ENCODE measurements around the gene CYP1A2. TPM values are rescaled to one million over a fixed set of nuclear protein-coding genes. Genes with fewer than 3 reads are reported as not detected.
A peak's percentile ranks its signal among the peaks of the same experiment; 100 is the strongest.

CYP1A2 gene
- total RNA-seq, 3 donors from 2014 or later, result not detected

DNA sequence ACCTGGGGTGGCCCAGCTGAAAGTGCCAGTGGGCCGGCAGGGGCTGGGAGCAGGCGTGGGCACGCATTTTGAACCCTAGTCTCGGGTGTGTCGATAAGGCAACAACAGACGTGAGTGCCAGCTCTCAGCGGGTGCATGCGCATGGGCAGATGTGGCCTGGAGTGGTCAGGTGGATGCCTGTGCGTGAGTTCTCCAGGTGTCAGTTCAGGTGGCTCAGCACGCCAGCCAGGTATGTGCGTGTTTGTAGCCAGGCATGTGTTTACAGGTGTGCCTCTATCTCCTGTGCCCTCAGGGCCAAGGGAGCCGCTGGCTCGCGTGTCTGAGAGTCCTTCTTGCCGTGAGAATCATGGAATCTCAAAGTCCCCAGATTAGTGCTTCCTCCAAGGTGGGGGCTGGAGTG lies 14.8 kb downstream of the CYP1A2 start:
- Histone ChIP-seq H3K36me3 (no peaks in the 10 kb centered on the region), H3K4me1 (no peaks in the 10 kb centered on the region), H3K27ac (no peak overlapping the region), H3K4me3 (no peak overlapping the region), H3K27me3 (no peaks in the 10 kb centered on the region), H3K9me3 (no peaks in the 10 kb centered on the region)
- TF ChIP-seq POLR2A (IDR thresholded peaks at IDR 0.05), result no peak
- DNase-seq (ENCODE audit: low spot score in 2 of 2), result no peak
- intact Hi-C loops (cut with DNase I; ENCODE audit: low total_unique reads), result loop anchor here (5.0 kb wide), 1 partner anchor 131 kb away; no protein-coding TSS in a partner anchor

GRCh38 chr15:74767167-74768098 lies 18.8 kb downstream of the CYP1A2 start:
- H3K36me3 ChIP-seq, result no peaks in the 10 kb centered on the region
- H3K9me3 ChIP-seq, result no peaks in the 10 kb centered on the region
- H3K27me3 ChIP-seq, result no peaks in the 10 kb centered on the region
- no peaks in the 10 kb centered on the region for H3K4me1 ChIP-seq
- no peak for DNase-seq (ENCODE audit: low spot score in 2 of 2)
- TF ChIP-seq POLR2A (IDR thresholded peaks at IDR 0.05), result no peak
- TF ChIP-seq POLR2AphosphoS5 (IDR thresholded peaks at IDR 0.05), result no peak
- TF ChIP-seq CTCF (IDR thresholded peaks at IDR 0.05), result no peak
- no peak overlapping the region for H3K27ac ChIP-seq
- intact Hi-C loops (cut with DNase I; ENCODE audit: low total_unique reads), result no loop called here
- no peak overlapping the region for H3K4me3 ChIP-seq

GRCh38 chr15:74768099-74768770 lies 19.6 kb downstream of the CYP1A2 start:
- Histone ChIP-seq H3K4me3 (peak overlapping the region in 1 of 3 donors; percentile 3), H3K36me3 (no peaks in the 10 kb centered on the region), H3K4me1 (no peaks in the 10 kb centered on the region), H3K27ac (no peak overlapping the region), H3K27me3 (no peaks in the 10 kb centered on the region), H3K9me3 (no peaks in the 10 kb centered on the region)
- intact Hi-C loops (cut with DNase I; ENCODE audit: low total_unique reads), result no loop called here
- TF ChIP-seq POLR2A (IDR thresholded peaks at IDR 0.05) (no peak), CTCF (IDR thresholded peaks at IDR 0.05) (no peak), POLR2AphosphoS5 (IDR thresholded peaks at IDR 0.05) (no peak)
- no peak for DNase-seq (ENCODE audit: low spot score in 2 of 2)

DNA sequence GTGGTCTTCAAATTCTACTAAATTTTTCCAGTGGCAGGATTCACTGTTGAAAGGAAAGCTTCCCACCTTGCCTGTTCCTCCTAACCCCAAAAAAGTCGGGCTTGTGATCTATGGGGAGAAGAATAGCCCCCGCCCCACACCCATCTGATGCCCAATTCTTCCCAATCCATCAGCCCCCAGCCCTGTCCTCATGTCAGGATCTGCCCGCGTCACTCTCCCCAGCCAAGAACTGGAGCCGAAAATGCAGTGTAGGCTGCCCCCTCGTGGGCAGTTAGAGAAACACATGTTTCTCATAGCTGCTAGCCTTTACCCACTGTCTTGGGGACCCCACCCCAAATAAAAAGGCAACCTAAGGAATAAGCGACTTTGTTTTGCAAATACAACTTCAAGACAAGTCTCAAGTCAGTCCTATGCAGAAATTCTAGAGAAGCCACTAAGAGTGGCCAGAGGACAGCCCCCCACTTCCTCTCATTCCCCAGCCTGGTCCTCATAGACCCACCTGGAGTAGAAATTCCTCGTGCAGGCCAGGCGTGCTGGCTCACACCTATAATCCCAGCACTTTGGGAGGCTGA lies 20.2 kb downstream of the CYP1A2 start:
- no peaks in the 10 kb centered on the region for H3K36me3 ChIP-seq
- H3K9me3 ChIP-seq, result no peaks in the 10 kb centered on the region
- H3K4me1 ChIP-seq, result no peaks in the 10 kb centered on the region
- peak overlapping the region in 1 of 3 donors; percentile 3 for H3K4me3 ChIP-seq
- no peaks in the 10 kb centered on the region for H3K27me3 ChIP-seq
- TF ChIP-seq CTCF (IDR thresholded peaks at IDR 0.05), result peak; percentile 66 to 86 (median 84)
- TF ChIP-seq POLR2A (IDR thresholded peaks at IDR 0.05), result no peak
- peak; percentile 57 to 64 for DNase-seq (ENCODE audit: low spot score in 2 of 2)
- H3K27ac ChIP-seq, result no peak overlapping the region
- intact Hi-C loops (cut with DNase I; ENCODE audit: low total_unique reads), result no loop called here

DNA sequence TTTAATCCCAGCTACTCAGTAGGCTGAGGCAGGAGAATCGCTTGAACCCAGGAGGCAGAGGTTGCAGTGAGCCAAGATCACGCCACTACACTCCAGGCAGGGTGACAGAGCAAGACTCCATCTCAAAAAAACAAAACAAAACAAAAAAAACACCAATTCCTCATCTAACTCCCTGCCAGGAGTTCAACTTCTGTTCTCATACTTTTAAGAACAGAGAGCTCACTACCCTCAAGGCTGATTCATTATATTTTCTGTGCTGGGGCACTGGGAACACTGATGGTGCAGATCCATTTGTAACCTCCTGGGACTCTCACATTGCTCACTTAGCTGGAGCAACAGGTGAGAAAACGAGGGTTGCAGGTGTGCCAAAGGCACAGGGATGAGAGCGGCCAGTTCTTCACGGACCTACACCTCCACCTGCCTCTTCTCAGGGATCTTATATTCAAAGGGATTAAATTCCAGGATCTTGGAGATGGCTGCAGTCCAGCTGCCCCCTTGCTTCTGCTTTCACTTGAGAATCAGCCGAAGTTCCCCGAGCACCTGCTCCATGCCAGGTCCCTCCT lies 20.9 kb downstream of the CYP1A2 start:
- DNase-seq (ENCODE audit: low spot score in 2 of 2), result no peak
- no peak overlapping the region for H3K27ac ChIP-seq
- H3K9me3 ChIP-seq, result no peaks in the 10 kb centered on the region
- H3K36me3 ChIP-seq, result no peaks in the 10 kb centered on the region
- no peak overlapping the region for H3K4me3 ChIP-seq
- TF ChIP-seq CTCF (IDR thresholded peaks at IDR 0.05) (no peak), POLR2A (IDR thresholded peaks at IDR 0.05) (no peak), POLR2AphosphoS5 (IDR thresholded peaks at IDR 0.05) (no peak)
- no peaks in the 10 kb centered on the region for H3K4me1 ChIP-seq
- no peaks in the 10 kb centered on the region for H3K27me3 ChIP-seq
- intact Hi-C loops (cut with DNase I; ENCODE audit: low total_unique reads), result loop anchor here (10.0 kb wide), 1 partner anchor 185 kb away; the partner anchor contains the start of gene RPP25
